ENCODE measurements around the gene CEP112.

GRCh38 chr17:65604070-65604469, 587.9 kb downstream of the CEP112 start:
- TF ChIP-seq YY1 (IDR thresholded peaks at IDR 0.05; ENCODE audit: low read depth, low read length) (no peak), CTCF (IDR thresholded peaks at IDR 0.05; ENCODE audit: control extremely low read depth in 1 of 3, insufficient read depth in 1 of 3, low read depth in 1 of 3, low read length in 3 of 3) (no peak), USF2 (IDR thresholded peaks at IDR 0.05; ENCODE audit: low read length) (no peak), RNF2 (IDR thresholded peaks at IDR 0.05; ENCODE audit: borderline replicate concordance, low read depth, low read length, missing control alignments, poor library complexity, severe bottlenecking) (no peak), FOSL1 (IDR thresholded peaks at IDR 0.05; ENCODE audit: insufficient read depth, low read depth, low read length) (no peak), RAD21 (IDR thresholded peaks at IDR 0.05 in 1 of 2, conservative IDR thresholded peaks at IDR 0.05 in 1 of 2; ENCODE audit: low read depth in 2 of 2, low read length in 2 of 2) (no peak), TBP (IDR thresholded peaks at IDR 0.05; ENCODE audit: low read depth, low read length) (no peak)

Measured in H1 (cell line).